PC-9 (cell line): ENCODE measurements around the gene TANGO6. TPM values are rescaled to one million over a fixed set of nuclear protein-coding genes. Genes with fewer than 3 reads are reported as not detected.

Source experiments
- BruUV-seq: library from RNA; stranded (reverse); fragments of 400-500 nt; replicated peaks from 2 replicates; lab custom pipeline; 2021; lab: Mats Ljungman, UMichigan
- CTCF ChIA-PET: fragments of 300-600 bp; sonication (Branson Sonifier 250); formaldehyde crosslinking; loops from one replicate; lab custom pipeline; 2022; ENCODE audit warnings: antibody characterized with exemption; lab: Charles Lee
- POLR2A ChIA-PET: fragments of 300-600 bp; sonication (Branson Sonifier 250); formaldehyde crosslinking; loops from one replicate; lab custom pipeline; 2022; ENCODE audit warnings: antibody characterized with exemption; ENCODE audit not compliant: unreplicated experiment; lab: Charles Lee
- DNase-seq, 2 experiments: peaks; one replicate each; pipeline versions ENCODE4 v3.0.0 to v3.0.0-alpha.2; 2015 to 2022; ENCODE audit warnings: mixed read lengths in 1 of 2
- H2AFZ ChIP-seq: fragments of 200-600 bp; sonication (generic); 2 replicates; pipeline ENCODE4 v1.8.1; 2017; ENCODE audit warnings: antibody characterized with exemption
- H3F3A ChIP-seq: fragments of 200-600 bp; sonication (generic); 2 replicates; pipeline ENCODE4 v1.8.1; 2017; ENCODE audit warnings: antibody characterized with exemption, mild to moderate bottlenecking, low read depth; ENCODE audit not compliant: insufficient read depth
- H3K27ac ChIP-seq: fragments of 200-600 bp; sonication (generic); 2 replicates; pipeline ENCODE4 v1.6.1; 2016; ENCODE audit warnings: mixed run types
- H3K27me3 ChIP-seq: fragments of 200-600 bp; sonication (generic); 2 replicates; pipeline ENCODE4 v1.6.1; 2016; ENCODE audit warnings: low read depth, mixed run types; ENCODE audit not compliant: insufficient read depth
- H3K36me3 ChIP-seq: fragments of 200-600 bp; sonication (generic); 2 replicates; pipeline ENCODE4 v1.6.1; 2016; ENCODE audit warnings: low read depth, mixed run types
- H3K4me1 ChIP-seq: fragments of 200-600 bp; sonication (generic); replicated peaks from 2 replicates; pipeline ENCODE4 v1.6.1; 2016; ENCODE audit warnings: mixed run types; ENCODE audit not compliant: insufficient read depth
- H3K4me2 ChIP-seq: fragments of 200-600 bp; sonication (generic); 2 replicates; pipeline ENCODE4 v1.6.1; 2017; ENCODE audit warnings: mixed run types
- H3K4me3 ChIP-seq: fragments of 200-600 bp; sonication (generic); 2 replicates; pipeline ENCODE4 v1.6.1; 2016; ENCODE audit warnings: mixed run types
- H3K79me2 ChIP-seq: fragments of 200-600 bp; sonication (generic); 2 replicates; pipeline ENCODE4 v1.6.1; 2017; ENCODE audit warnings: low read depth, mixed run types
- H3K9me2 ChIP-seq: fragments of 200-600 bp; sonication (generic); 2 replicates; pipeline ENCODE4 v1.8.1; 2017; ENCODE audit warnings: mild to moderate bottlenecking; ENCODE audit not compliant: insufficient read depth
- H3K9me3 ChIP-seq: fragments of 200-600 bp; sonication (generic); 2 replicates; pipeline ENCODE4 v1.8.1; 2016; ENCODE audit warnings: low read depth; ENCODE audit not compliant: insufficient read depth
- H4K20me1 ChIP-seq: fragments of 200-600 bp; sonication (generic); 2 replicates; pipeline ENCODE4 v1.8.1; 2017; ENCODE audit not compliant: insufficient read depth
- CTCF ChIP-seq: fragments of 200-600 bp; sonication (generic); conservative IDR thresholded peaks from 2 replicates; pipeline ENCODE4 v1.6.1; 2017; ENCODE audit warnings: mixed run types, antibody characterized with exemption, mild to moderate bottlenecking, moderate library complexity
- EZH2 ChIP-seq: fragments of 200-600 bp; sonication (generic); IDR thresholded peaks from 2 replicates; pipeline ENCODE4 v1.8.0; 2017; ENCODE audit warnings: antibody characterized with exemption, low read depth
- intact Hi-C: fragments of 100-400 bp; cut with micrococcal nuclease; formaldehyde crosslinking; loops from one replicate; pipeline ENCODE4 v1.10.0; 2022; ENCODE audit not compliant: unreplicated experiment
- total RNA-seq: library from RNA; stranded (reverse); gene quantifications from 2 replicates; pipeline ENCODE4 v1.2.3, GENCODE V29; 2021

TANGO6 gene
- total RNA-seq, 1 experiment from 2014 or later = 5.8 TPM

- H4K20me1 ChIP-seq = no peaks in the 10 kb centered on the region
- H3K27me3 ChIP-seq = no peaks in the 10 kb centered on the region
- BruUV-seq = no TSS peak
- CTCF ChIA-PET = no interaction called here
- H3F3A ChIP-seq = no peaks in the 10 kb centered on the region; the same call in 1 of the 2 replicates
- no peak overlapping the region for H3K4me3 ChIP-seq
- H3K9me3 ChIP-seq = no peaks in the 10 kb centered on the region
- H3K79me2 ChIP-seq = no peaks in the 10 kb centered on the region
- H3K9me2 ChIP-seq = no peaks in the 10 kb centered on the region
- no peaks in the 10 kb centered on the region for H3K36me3 ChIP-seq
- H3K27ac ChIP-seq = no peak overlapping the region
- no peak for DNase-seq
- intact Hi-C loops = no loop called here
- no peak overlapping the region for H2AFZ ChIP-seq
- POLR2A ChIA-PET = no interaction called here
- no peak overlapping the region for H3K4me2 ChIP-seq
- no peaks in the 10 kb centered on the region for H3K4me1 ChIP-seq
- no peak for TF ChIP-seq EZH2
- no peak for TF ChIP-seq CTCF
These were observed 23.6 kb downstream of the TANGO6 start for GRCh38 chr16:68866933-68867332.

GRCh38 chr16:68869492-68870088 lies 26.3 kb downstream of the TANGO6 start:
- no peak overlapping the region for H2AFZ ChIP-seq
- H3F3A ChIP-seq = no peaks in the 10 kb centered on the region; the same call in 1 of the 2 replicates
- no peaks in the 10 kb centered on the region for H3K79me2 ChIP-seq
- ChIA-PET POLR2A (no interaction called here), CTCF (no interaction called here)
- no peaks in the 10 kb centered on the region for H3K4me1 ChIP-seq
- H3K4me2 ChIP-seq = no peak overlapping the region
- no peak overlapping the region for H3K4me3 ChIP-seq
- no peak overlapping the region for H3K27ac ChIP-seq
- TF ChIP-seq CTCF = no peak
- TF ChIP-seq EZH2 = no peak
- no peaks in the 10 kb centered on the region for H3K27me3 ChIP-seq
- intact Hi-C loops = no loop called here
- no TSS peak for BruUV-seq
- no peak for DNase-seq
- H3K9me2 ChIP-seq = no peaks in the 10 kb centered on the region
- H3K9me3 ChIP-seq = no peaks in the 10 kb centered on the region
- no peaks in the 10 kb centered on the region for H4K20me1 ChIP-seq
- no peaks in the 10 kb centered on the region for H3K36me3 ChIP-seq

GRCh38 chr16:68873635-68874471 lies 30.5 kb downstream of the TANGO6 start:
- DNase-seq = no peak
- no TSS peak for BruUV-seq
- ChIA-PET POLR2A (no interaction called here), CTCF (no interaction called here)
- TF ChIP-seq EZH2 (no peak), CTCF (no peak)
- H3K27me3 ChIP-seq = no peaks in the 10 kb centered on the region
- H3K79me2 ChIP-seq = no peaks in the 10 kb centered on the region
- no peaks in the 10 kb centered on the region for H3K36me3 ChIP-seq
- H3K4me1 ChIP-seq = no peaks in the 10 kb centered on the region
- H3K4me2 ChIP-seq = no peak overlapping the region
- H3K4me3 ChIP-seq = no peak overlapping the region
- H3K9me2 ChIP-seq = no peaks in the 10 kb centered on the region
- no peak overlapping the region for H2AFZ ChIP-seq
- H3F3A ChIP-seq = no peaks in the 10 kb centered on the region; the same call in 1 of the 2 replicates
- H3K27ac ChIP-seq = no peak overlapping the region
- intact Hi-C loops = no loop called here
- H3K9me3 ChIP-seq = no peaks in the 10 kb centered on the region
- H4K20me1 ChIP-seq = no peaks in the 10 kb centered on the region
